ENCODE results near the gene KCNAB3.

KCNAB3 gene

DNA sequence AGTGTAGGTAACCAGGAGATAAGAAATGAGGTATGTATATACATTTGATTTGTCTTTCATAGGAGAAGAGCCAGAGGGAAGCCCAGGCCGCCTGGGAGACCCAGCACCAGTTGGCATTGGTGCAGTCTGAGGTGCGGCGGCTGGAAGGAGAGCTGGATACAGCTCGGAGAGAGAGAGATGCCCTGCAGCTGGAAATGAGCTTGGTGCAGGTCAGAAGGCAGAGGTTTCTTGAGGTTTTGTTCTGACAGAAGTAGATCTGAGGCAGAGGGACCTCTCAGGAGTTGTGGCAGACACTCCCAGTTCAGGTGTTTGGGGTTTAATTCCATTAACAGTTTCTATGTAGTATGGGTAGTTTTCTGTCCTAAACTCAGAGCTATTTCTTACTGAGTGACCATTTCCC, 10.4 kb upstream of the KCNAB3 start:
- DNase-seq (ENCODE audit: low spot score): no peak

DNA sequence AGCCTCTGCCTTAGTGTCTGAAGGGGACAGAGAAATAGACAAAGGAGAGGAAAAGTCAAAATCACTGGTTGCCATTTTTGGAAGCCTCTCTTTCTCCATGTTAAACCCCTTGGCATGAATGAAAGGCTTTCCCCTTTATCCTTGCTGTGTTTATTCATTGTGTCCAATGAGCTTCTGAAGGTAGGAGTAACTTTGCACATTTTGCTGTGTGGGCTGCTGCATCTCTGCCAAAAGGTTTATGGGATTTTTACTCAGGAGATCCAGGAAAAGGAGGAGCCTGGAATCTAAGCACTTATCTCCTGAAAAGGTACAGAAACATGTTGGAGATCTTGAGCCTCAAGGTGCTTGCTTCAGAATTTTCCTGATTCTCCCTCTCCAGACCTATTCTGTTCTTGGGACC, 6.2 kb upstream of the KCNAB3 start:
- DNase-seq (ENCODE audit: low spot score): no peak

- no peak for DNase-seq (ENCODE audit: low spot score)
Observed at GRCh38 chr17:7932949-7933348, 3.3 kb upstream of the KCNAB3 start.

DNA sequence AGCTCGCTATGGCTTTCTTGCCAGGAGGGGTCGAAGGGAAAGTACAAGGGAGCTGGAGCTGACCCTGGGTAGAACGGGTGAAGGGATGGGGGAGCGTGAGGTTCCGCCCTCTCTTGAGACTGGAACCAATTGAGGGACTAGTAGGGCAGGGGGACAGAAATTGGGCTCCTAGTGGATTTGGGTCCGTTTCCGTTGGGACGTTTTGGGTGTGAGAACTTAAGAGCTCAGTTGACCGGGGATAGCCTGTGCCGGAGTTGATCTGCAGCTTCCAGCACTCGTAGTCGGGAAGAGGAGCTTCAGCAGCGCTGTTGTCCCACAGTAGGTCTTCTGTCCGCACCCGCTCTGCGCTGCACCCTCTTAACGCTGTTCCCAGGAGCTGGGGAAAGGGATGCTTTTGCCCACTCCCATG, 2.8 kb upstream of the KCNAB3 start:
- peak; percentile 46 for DNase-seq (ENCODE audit: low spot score)

GRCh38 chr17:7931709-7932482, 2.2 kb upstream of the KCNAB3 start, which contains the start of the genes CNTROB and TRAPPC1:
Gene CNTROB (plus strand): TSS chr17:7932206. CDS start chr17:7933080, 874 bp downstream.
Gene TRAPPC1 (minus strand): TSS chr17:7931946. CDS start chr17:7931829, 117 bp downstream.
- peak; percentile 99 for DNase-seq (ENCODE audit: low spot score)

DNA sequence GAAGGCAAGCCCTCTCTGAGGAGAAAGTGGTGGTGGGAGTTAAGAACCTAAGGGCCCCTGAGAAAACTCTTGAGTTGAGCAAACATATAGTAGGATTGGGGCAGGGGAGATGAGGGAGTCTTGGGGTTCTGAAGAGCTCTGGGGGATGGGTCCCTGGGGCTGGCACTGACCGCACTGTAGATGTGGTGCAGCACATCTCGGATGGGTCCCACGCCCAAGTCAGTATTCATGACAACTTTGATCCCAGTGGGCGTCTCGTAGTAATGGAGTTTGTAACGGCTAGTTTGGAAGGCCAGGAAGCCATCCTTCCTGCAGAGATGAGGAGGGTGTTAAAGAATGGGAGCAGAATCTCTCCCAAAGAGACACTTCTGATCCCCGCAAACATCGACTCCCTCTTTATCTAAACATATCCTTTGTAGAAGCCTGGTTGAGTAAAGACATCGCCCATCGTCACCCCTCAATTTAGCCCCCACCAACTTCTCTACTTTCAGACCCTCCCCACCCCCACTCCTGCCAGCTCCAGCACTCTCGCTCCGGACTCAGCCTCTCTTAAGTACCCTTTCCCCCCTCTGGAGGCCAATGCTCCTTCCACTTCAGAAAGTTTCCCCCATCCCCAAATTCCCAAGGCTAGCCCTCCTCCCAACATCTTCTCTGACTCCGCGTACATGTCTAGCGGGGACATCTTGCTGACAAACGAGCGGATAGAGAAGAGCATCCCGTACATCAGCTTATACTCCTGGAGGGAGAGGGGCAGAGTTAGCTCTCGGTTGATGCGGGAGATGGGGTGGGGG, 1.4 kb upstream of the KCNAB3 start:
- no peak for DNase-seq (ENCODE audit: low spot score)

- no peak for DNase-seq (ENCODE audit: low spot score)
Observed at GRCh38 chr17:7927596-7927995, 2.1 kb downstream of the KCNAB3 start.

DNA sequence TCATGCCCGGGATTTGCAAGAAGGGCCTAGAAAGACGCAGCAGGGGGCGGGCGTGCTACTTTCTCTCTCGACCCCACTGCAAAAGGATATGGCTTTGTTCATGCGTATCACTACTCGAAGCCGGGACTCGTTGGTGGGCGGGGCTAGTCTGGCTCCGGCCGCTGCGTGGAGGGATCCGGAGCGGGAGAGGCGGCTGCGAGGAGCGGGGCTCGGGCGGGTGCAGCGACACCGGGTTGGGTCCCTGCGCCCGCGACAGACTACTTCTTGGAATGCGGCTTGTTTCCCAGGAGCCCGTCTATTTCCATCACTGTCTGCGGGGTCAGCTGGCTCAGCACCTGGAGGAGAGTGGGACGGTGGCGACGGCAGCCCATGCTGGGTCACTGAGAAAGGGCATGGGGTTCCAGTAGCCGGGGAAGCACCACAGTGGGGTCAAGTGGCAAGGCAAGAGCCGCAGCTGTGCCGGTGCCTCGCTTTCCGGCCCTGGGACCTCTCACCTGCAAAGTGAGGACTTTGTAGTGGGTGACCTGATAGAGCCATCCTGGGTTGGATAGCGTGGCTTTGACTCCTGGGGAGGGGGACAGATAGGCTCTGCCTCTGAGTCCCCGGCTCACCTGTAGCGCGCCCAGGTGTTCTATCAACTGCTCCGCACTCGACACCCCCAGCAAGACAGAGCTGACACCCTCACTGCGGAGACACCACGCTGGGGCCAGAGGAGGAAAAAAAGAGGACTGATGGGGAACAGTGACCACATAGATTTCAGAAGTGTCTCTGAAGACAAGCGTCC, 6.6 kb downstream of the KCNAB3 start:
- peak; percentile 72 for DNase-seq (ENCODE audit: low spot score)

DNA sequence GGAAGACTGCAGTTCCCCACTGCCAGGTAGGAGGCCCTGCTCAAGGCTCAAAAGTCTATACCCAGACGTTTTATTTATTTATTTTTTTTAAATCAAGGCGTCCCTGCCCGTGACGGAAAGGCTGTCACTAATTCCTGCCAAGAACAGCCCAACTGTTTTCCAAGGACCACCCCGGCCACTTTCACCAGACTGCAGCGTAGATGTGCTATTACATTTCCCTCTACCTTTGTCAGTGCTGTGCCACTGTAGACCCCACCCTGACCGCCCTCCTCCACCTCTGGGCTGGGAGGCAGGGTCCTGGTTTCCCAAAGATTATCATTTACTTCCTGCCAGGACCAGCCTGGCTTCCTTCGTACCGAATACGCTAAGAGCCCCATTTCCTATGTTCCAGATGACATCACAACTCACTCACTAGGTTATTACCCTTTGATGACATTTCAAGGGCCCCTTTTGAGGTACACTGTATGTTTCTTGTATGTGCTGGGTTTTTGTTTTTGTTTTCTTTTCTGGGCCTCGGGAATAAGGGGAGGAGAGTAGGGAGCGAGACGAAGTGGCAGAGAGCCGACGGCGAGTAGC, 7.3 kb downstream of the KCNAB3 start:
- no peak for DNase-seq (ENCODE audit: low spot score)

DNA sequence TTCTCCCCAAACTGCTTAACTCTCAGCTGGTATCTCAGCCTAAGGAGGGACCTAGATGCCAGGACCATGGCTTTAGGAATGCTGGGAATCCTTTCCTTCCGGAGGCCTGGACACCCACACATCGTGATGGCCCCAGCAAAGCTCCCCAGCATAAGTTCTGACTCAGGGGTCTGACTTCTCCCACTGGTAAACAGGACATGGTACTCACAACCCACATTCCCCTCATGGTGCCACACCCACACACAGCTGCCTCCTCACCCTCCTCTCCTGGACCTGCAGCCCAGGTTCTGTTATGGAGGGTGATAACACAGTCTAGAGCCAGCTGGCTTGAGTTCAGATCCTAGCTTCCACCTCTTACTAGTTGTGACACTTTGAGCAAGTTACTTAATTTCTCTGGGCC, 12.8 kb downstream of the KCNAB3 start:
- DNase-seq (ENCODE audit: low spot score): no peak

GRCh38 chr17:7916385-7916682, 13.3 kb downstream of the KCNAB3 start:
- no peak for DNase-seq (ENCODE audit: low spot score)

- DNase-seq (ENCODE audit: low spot score): peak; percentile 90
Observed at GRCh38 chr17:7915611-7916384, 13.9 kb downstream of the KCNAB3 start, which contains the start of gene RNF227. Gene RNF227 (minus strand): TSS chr17:7916289. CDS start chr17:7916195, 94 bp downstream.

- DNase-seq (ENCODE audit: low spot score): no peak
Observed at GRCh38 chr17:7915179-7915610, 14.5 kb downstream of the KCNAB3 start.

DNA sequence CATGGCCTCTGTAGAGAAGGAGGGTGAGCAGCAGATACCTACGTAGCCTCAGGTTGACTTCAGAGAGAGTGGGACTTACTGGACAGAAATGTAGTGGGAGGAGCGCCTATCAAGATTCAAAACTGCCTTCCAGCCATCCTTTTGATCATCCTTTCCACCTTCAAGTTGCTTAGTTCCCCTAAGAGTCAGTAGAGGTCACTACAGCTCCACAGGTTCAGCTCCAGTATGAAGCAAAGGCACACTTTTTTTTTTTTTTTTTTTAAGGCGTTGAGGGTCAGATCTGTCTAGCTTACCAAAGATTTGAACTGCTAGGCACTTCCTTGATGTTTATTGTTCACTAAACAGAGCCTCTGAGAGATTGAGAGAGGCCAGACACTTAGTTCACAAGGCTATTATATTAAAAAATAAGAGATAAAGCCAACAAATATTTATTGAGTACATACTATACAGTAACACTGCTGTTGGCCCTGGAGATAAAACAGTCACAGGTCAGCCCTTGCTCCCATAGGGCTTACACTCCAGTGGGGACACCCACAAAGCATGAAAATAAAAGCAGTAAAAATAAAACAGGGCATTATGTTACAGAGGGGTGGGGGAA, 16.6 kb downstream of the KCNAB3 start:
- peak; percentile 81 for DNase-seq (ENCODE audit: low spot score)

GRCh38 chr17:7911116-7911515, 18.5 kb downstream of the KCNAB3 start:
- DNase-seq (ENCODE audit: low spot score): no peak

DNA sequence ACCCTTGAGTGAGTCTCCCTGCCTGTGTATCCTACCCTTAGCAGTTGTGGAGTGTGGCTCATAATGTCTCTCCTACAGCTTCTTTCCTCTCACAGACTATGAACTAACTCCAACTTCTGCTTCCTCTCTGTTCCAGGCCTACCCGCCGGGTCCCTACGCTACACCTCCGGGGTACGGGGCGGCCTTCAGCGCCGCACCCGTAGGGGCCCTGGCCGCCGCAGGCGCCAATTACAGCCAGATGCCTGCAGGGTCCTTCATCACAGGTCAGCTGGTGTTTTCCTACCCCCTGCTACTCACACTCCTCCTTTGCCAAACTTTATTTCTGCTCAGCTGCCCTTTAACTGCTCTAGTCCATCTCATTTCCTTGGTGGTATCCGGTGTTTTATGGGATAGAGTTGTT, 18.9 kb downstream of the KCNAB3 start:
- no peak for DNase-seq (ENCODE audit: low spot score)

- no peak for DNase-seq (ENCODE audit: low spot score)
Observed at GRCh38 chr17:7910281-7910680, 19.4 kb downstream of the KCNAB3 start.

DNA sequence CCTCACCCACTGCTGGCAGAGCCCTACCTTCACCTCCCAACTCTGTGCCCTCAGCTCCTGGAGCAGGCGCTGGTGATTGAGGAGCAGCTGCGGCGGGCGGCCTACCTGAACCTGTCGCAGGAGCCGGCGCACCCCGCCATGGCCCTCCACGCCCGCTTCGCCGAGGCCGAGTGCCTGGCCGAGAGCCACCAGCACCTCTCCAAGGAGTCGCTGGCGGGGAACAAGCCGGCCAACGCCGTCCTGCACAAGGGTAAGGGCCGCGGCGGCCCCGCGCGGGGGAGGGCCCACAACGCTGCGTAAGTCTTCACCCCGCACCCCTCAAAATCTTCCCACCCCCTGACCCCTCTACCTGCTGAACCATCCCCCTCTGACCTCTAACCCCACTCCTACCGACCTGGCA, 20.6 kb downstream of the KCNAB3 start:
- DNase-seq (ENCODE audit: low spot score): no peak

DNA sequence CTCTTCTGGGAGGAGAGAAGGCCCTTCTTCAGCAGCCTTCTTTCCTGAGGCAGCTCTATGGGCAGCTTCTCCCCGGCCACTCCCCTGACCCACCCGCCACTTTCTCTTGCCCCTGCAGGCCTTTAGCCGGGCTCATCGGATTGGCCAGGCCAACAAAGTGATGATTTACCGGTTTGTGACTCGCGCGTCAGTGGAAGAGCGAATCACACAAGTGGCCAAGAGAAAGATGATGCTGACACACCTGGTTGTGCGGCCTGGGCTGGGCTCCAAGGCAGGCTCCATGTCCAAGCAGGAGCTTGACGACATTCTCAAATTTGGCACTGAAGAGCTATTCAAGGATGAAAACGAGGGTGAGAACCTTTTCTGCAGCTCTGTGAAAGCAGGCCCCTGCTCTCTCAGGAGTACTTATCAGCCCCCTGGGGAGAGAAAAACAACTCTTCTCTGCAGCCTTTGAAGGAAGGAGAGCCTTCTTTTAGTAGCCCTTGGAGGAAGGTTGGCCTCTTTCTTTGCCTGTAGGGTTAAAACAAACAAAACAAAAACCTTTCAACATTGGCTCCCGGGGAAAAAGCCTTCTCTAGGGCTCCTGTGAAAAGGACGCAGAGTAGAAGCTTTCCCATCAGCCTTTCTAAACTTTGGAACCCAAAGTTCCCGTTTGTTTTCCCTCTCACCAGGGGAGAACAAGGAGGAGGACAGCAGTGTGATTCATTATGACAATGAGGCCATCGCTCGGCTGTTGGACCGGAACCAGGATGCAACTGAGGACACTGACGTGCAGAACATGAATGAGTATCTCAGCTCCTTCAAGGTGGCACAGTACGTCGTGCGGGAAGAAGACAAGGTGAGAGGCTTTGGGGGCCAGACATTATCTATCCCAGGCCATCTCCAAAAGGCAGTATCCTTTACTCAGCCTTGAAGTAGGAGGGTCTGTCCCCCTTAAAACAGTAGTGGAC, 26.2 kb downstream of the KCNAB3 start:
- DNase-seq (ENCODE audit: low spot score): no peak

GRCh38 chr17:7897773-7898172, 31.9 kb downstream of the KCNAB3 start:
- DNase-seq (ENCODE audit: low spot score): peak; percentile 53
